Heart left ventricle (tissue), 13 donors: ENCODE results near the gene ANKLE2.

Experiments used
- POLR2A ChIP-seq, 2 donors: fragments of 450-650 bp; IDR thresholded peaks; one replicate each; pipeline ENCODE4 v1.6.1; 2017; ENCODE audit warnings: antibody characterized with exemption in 2 of 2, mild to moderate bottlenecking in 2 of 2, moderate library complexity in 2 of 2
- TF ChIP-seq, protein P1 (sequence below), 12 donors: fragments of 200-600 bp; sonication (generic) in 4 of 12; IDR thresholded peaks; one replicate each; pipeline versions ENCODE4 v1.5.0 to v1.8.0; 2018 to 2022; ENCODE audit warnings: antibody characterized with exemption in 12 of 12, mild to moderate bottlenecking in 5 of 12
- donor health status: ischemic (EF 13 %, LVEDD 7.1; RV severe dilation, severe dysfunction).
- donor health status: DM: no; HTN: yes; CAD: no.
- donor health status: DM: no; HTN: no; CAD: no.
- donor health status: ischemic (EF 25% LVEDD 6.9; RV normal size, moderate dysfunction).
- donor health status: ischemic (EF 25% LVEDD 5.7; RV mildly dilated, moderate dysfunction).
- donor health status: ischemic (EF 35%, LVEDD 5.7; RV mildly dilated, moderate dysfunction).
- donor health status: nonischemic (EF 11% LVEDD 7.7; RV severe dilation, severe dysfunction).
- donor health status: DM: yes; HTN: yes; CAD: no.
- donor health status: PGD.
- donor health status: ischemic (EF 29% LVEDD 5.4; RV normal size, mild dysfunction).
- donor health status: nonischemic (EF 23%, LVEDD 6.1; RV moderate dilation, normal function).

DNA sequence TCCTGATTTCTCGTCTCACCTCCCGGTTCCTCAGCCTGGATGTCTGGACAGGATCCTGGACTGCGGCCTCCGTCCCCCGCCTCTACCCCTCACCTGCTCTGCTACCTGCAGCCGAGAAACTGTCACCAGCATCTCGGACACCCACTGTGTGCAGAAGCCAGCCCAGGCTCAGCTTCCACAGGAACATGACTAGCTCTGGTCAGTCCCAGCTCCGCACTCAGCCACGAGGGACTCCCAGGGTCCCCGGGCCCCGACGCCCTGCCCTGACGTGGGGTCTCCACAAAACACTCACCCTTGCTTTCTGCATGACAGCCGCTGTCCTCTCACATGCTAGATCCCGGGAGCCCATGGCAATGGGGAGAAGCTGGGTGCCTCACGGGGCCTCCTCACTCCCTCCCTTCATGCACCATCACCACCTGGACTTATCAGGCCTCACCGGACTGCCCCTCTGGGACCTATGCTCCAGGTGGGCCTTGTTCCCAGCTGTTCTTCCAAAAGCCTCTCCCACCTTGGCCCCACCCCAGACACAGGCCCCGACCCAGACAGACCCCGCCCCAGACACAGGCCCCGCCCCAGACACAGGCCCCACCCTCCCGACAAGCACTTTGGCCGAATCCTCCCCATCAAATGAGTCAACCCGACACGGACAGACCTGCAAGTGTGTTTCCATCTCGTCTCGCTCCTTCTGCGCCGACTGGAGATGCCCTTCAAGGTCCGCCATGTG, 26.9 kb upstream of the ANKLE2 start:
- TF ChIP-seq, protein P1, sequence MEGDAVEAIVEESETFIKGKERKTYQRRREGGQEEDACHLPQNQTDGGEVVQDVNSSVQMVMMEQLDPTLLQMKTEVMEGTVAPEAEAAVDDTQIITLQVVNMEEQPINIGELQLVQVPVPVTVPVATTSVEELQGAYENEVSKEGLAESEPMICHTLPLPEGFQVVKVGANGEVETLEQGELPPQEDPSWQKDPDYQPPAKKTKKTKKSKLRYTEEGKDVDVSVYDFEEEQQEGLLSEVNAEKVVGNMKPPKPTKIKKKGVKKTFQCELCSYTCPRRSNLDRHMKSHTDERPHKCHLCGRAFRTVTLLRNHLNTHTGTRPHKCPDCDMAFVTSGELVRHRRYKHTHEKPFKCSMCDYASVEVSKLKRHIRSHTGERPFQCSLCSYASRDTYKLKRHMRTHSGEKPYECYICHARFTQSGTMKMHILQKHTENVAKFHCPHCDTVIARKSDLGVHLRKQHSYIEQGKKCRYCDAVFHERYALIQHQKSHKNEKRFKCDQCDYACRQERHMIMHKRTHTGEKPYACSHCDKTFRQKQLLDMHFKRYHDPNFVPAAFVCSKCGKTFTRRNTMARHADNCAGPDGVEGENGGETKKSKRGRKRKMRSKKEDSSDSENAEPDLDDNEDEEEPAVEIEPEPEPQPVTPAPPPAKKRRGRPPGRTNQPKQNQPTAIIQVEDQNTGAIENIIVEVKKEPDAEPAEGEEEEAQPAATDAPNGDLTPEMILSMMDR (IDR thresholded peaks at IDR 0.05): no peak
- no peak for TF ChIP-seq POLR2A (IDR thresholded peaks at IDR 0.05)
